ENCODE measurements around the gene TMEM119. TPM values are rescaled to one million over a fixed set of nuclear protein-coding genes. Genes with fewer than 3 reads are reported as not detected.

The TMEM119 gene
- total and polyA plus RNA-seq, 9 of the 15 experiments (the other 6 are each of a cell fraction or from before 2014, with no cell fraction given) = 0.18 TPM; not detected in 8

DNA sequence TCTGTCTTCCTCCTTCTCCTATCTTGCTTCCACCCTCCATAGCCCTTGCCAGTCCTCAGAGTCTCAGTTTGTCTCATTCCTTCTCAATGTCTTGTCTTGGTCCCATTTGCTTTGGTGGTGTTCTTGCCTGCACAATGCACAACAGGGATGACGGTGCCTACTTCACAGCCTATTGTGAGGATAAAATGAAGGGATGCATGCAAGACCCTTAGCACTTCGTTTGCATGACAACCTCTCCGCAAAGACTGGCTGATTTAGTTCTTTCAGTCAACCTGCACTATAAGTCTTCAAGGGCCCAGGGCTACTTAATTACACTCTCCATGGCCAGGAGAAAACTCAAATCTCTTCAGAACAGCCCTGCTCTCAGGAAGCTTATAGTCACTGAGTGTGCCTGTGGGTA, 27.3 kb upstream of the TMEM119 start:
- FAIRE-seq (no peak), ATAC-seq (no peak), DNase-seq (ENCODE audit: extremely low read depth in 1 of 4, low spot score in 3 of 4) (no peak)
- H3K27me3 ChIP-seq (ENCODE audit: control insufficient read depth in 2 of 2, insufficient read depth in 2 of 2, low read length in 2 of 2) = no peaks in the 10 kb centered on the region
- H3K9ac ChIP-seq (ENCODE audit: insufficient read depth in 1 of 2, low read depth in 2 of 2, low read length in 2 of 2) = no peak overlapping the region
- no peak overlapping the region for H3K4me3 ChIP-seq
- in situ Hi-C loops (cut with MboI) (no loop called here), intact Hi-C loops (cut with micrococcal nuclease) (no loop called here)
- no peak overlapping the region for H3K27ac ChIP-seq (ENCODE audit: extremely low read depth, low read depth, low read length)
- 85% methylated on average over 3 of the region's 3 CpGs for WGBS (ENCODE audit: insufficient coverage, low coverage, missing lambda C conversion rate)
- no peak overlapping the region for H2AFZ ChIP-seq (ENCODE audit: low read depth, low read length)
- H4K20me1 ChIP-seq (replicated peaks; ENCODE audit: control insufficient read depth, insufficient read depth, low read length) = no peaks in the 10 kb centered on the region
- peaks cover 20 to 32% of the 10 kb centered on the region in 2 experiments for H3K4me1 ChIP-seq (replicated peaks in 1 of 2; ENCODE audit: control insufficient read depth in 2 of 2, insufficient read depth in 2 of 2, low read length in 2 of 2)
- BruUV-seq (replicated peaks) = no TSS peak
- H3K4me2 ChIP-seq (ENCODE audit: insufficient read depth, low read length) = no peak overlapping the region
- ChIA-PET POLR2A (no interaction called here), CTCF (ENCODE audit: low intra/inter-chr PET ratio) (no interaction called here)
- H3K79me2 ChIP-seq (ENCODE audit: control insufficient read depth, insufficient read depth, low read length) = peaks cover 19% of the 10 kb centered on the region
- H3K36me3 ChIP-seq (ENCODE audit: control insufficient read depth, insufficient read depth, low read length) = 0 out of 3 replicates have a peak, but pooled peaks cover 3% of the 10 kb centered on the region
- H3K9me1 ChIP-seq (ENCODE audit: control insufficient read depth, insufficient read depth, low read length) = no peaks in the 10 kb centered on the region
- H3K9me3 ChIP-seq (replicated peaks; ENCODE audit: control insufficient read depth, insufficient read depth, low read depth, low read length) = no peaks in the 10 kb centered on the region
- TF ChIP-seq ZNF316 (IDR thresholded peaks at IDR 0.05) (peak; percentile 30; the same call in 1 of the 2 replicates), MED1 (CRISPR knock-in tag; IDR thresholded peaks at IDR 0.05; ENCODE audit: borderline replicate concordance) (no peak), EP400 (IDR thresholded peaks at IDR 0.05) (no peak), C11orf30 (IDR thresholded peaks at IDR 0.05; ENCODE audit: low read depth) (no peak), XRCC3 (IDR thresholded peaks at IDR 0.05) (no peak), ILK (tag; IDR thresholded peaks at IDR 0.05; ENCODE audit: borderline replicate concordance, low read depth) (no peak)
- TF ChIP-seq, protein P1, sequence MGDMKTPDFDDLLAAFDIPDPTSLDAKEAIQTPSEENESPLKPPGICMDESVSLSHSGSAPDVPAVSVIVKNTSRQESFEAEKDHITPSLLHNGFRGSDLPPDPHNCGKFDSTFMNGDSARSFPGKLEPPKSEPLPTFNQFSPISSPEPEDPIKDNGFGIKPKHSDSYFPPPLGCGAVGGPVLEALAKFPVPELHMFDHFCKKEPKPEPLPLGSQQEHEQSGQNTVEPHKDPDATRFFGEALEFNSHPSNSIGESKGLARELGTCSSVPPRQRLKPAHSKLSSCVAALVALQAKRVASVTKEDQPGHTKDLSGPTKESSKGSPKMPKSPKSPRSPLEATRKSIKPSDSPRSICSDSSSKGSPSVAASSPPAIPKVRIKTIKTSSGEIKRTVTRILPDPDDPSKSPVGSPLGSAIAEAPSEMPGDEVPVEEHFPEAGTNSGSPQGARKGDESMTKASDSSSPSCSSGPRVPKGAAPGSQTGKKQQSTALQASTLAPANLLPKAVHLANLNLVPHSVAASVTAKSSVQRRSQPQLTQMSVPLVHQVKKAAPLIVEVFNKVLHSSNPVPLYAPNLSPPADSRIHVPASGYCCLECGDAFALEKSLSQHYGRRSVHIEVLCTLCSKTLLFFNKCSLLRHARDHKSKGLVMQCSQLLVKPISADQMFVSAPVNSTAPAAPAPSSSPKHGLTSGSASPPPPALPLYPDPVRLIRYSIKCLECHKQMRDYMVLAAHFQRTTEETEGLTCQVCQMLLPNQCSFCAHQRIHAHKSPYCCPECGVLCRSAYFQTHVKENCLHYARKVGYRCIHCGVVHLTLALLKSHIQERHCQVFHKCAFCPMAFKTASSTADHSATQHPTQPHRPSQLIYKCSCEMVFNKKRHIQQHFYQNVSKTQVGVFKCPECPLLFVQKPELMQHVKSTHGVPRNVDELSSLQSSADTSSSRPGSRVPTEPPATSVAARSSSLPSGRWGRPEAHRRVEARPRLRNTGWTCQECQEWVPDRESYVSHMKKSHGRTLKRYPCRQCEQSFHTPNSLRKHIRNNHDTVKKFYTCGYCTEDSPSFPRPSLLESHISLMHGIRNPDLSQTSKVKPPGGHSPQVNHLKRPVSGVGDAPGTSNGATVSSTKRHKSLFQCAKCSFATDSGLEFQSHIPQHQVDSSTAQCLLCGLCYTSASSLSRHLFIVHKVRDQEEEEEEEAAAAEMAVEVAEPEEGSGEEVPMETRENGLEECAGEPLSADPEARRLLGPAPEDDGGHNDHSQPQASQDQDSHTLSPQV (IDR thresholded peaks at IDR 0.05) = no peak
